Omental fat pad (tissue), 4 donors: Measurements from ENCODE around the gene PTGES3L. TPM values are rescaled to one million over a fixed set of nuclear protein-coding genes. Genes with fewer than 3 reads are reported as not detected.
"Not testable (repeated sequence)": the region's sequence is repeated elsewhere in the genome, so short reads cannot be mapped to it uniquely, and the experiment has no call there.

Experiments used
- ATAC-seq: fragments of 150-250 bp; one replicate; pipeline ENCODE4 v1.9.1; 2016; ENCODE audit warnings: mild to moderate bottlenecking, moderate library complexity; ENCODE audit not compliant: low FRiP score
- DNase-seq: peaks from one replicate; pipeline ENCODE4 v3.0.0-alpha.2; 2019; ENCODE audit warnings: low spot score
- total RNA-seq, 4 donors: library from RNA; depleted of rRNA; stranded (reverse); fragments of >200 nt; gene quantifications; one replicate each; pipeline ENCODE4 v1.1.0, GENCODE V29; 2016
- TF ChIP-seq, protein P1 (sequence below), 3 donors: fragments of 450-650 bp; IDR thresholded peaks; one replicate each; pipeline ENCODE4 v1.5.1; 2016 to 2017; ENCODE audit warnings: antibody characterized with exemption in 3 of 3, mild to moderate bottlenecking in 3 of 3, moderate library complexity in 2 of 3

Gene PTGES3L
- total RNA-seq, 4 donors from 2014 or later = 1.2 TPM; not detected in 3

DNA sequence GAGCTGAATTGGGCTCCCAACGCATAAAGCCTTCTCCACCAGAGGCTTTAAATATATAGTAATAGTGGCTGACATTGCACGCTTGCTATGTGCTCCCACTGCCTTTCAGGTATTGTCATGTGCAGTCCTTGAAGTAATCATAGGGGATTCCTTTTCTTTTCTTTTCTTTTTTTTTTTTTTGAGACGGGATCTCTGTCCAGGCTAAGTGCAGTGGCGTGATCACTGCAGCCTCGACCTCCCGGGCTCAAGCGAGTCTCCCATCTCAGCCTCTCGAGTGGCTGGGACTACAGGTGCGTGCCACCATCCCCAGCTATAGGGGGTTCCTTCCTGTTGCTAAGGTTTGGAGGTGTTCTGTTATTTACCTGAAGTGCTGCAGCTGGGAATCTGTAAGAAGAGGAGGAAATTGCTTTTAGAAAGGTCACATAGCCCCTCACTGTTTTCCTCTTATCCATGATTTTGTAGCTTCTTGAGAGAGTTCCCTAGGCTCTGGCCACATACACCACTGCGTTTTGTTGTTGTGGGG lies 19.2 kb upstream of the PTGES3L start:
- DNase-seq (no peak), ATAC-seq (no peak)
- TF ChIP-seq, protein P1, sequence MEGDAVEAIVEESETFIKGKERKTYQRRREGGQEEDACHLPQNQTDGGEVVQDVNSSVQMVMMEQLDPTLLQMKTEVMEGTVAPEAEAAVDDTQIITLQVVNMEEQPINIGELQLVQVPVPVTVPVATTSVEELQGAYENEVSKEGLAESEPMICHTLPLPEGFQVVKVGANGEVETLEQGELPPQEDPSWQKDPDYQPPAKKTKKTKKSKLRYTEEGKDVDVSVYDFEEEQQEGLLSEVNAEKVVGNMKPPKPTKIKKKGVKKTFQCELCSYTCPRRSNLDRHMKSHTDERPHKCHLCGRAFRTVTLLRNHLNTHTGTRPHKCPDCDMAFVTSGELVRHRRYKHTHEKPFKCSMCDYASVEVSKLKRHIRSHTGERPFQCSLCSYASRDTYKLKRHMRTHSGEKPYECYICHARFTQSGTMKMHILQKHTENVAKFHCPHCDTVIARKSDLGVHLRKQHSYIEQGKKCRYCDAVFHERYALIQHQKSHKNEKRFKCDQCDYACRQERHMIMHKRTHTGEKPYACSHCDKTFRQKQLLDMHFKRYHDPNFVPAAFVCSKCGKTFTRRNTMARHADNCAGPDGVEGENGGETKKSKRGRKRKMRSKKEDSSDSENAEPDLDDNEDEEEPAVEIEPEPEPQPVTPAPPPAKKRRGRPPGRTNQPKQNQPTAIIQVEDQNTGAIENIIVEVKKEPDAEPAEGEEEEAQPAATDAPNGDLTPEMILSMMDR (IDR thresholded peaks at IDR 0.05) = no peak

DNA sequence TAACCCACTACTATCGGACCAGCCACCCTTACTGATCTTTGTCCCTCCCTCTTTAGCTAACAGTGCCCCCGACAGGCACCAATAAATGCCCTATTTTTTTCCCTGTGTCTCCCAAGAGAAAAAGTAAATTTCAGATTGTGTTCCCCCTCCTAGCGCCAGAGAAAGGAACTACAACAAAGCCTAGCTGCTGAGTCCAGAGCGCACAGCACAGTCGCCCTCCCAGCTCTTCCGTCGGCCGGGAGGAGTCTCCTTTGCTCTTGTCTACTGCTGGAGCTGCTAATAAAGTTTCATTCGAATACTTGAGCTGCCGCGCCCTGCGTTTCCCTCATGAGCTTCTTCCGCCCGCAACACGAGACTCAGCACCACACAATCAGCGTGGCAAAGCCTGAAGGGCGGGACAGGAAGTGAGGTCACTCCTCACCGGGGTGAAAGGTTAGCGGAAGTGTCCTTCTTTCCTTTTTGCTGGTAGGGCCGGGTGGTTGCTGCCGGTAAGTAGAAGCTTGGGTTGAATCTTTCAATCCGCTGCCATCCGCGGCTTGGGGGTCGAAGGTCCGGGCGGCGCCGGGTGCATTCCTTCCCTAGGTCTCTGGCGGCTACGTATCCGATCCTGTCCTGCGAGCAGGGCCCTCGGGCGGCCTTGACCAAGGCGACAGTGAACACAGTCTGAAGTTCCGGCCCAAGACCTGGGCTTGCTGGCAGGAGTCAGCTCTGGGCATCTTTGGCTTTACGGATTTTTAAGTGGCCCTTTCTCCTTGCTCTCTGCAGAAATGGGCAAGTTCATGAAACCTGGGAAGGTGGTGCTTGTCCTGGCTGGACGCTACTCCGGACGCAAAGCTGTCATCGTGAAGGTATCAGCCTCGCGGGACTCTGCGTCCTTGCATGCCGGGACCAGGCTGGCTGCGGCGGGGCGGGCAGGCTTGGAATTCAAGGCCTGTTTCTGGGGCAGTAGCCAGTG lies 18.4 kb upstream of the PTGES3L start, which contains the start of gene RPL27:
TSS of gene RPL27 (plus strand) at position 436 of the 955 bp plus-strand sequence. CDS start at position 768, 332 bp downstream.
- TF ChIP-seq, protein P1 (IDR thresholded peaks at IDR 0.05) = peak in 2 of 3 donors; percentile 58 to 81
- DNase-seq (peak; percentile 96), ATAC-seq (peak; percentile 98)

DNA sequence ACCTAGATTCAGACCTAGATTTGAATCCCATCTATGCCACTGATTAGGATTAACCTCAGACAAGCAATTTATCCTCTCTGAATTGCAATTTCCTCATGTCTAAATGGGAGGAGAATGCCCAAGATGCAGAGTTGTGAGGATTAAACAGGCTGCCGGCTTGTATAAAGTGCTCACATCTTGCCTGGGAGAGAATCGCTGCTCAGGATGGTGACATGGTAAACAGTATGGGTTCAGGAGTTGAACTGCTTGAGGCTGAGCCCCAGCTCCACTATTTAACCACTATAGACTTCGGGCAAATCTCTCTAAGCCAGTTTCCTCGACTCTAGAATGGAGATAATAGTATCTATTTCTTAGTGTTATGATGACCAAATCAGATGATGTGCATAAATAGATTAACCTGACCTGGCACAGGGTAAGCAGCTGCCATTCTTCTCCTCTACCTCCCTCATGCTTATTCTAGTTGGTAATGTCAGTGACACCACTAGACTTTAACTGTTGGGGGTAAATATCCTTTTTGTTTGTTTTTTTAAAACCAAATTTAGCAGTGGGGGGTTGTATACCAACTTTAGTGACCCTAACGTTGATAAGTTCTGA lies 17.6 kb upstream of the PTGES3L start:
- TF ChIP-seq, protein P1 (IDR thresholded peaks at IDR 0.05) = no peak
- ATAC-seq (no peak), DNase-seq (no peak)

DNA sequence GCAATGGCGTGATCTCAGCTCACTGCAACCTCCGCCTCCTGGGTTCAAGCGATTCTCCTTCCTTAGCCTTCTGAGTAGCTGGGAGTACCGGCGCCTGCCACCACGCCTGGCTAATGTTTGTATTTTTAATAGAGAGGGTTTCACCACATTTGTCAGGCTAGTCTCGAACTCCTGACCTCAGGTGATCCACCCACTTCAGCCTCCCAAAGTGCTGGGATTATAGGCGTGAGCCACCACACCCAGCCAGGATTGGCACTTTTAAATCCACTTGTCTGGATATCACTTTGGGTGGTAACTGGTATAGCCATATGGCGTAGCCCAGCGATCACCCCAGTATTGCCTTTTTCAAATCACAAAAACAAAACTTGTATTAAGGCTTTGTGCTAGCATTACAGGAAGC lies 14.0 kb upstream of the PTGES3L start:
- DNase-seq, ATAC-seq: not testable (repeated sequence)

DNA sequence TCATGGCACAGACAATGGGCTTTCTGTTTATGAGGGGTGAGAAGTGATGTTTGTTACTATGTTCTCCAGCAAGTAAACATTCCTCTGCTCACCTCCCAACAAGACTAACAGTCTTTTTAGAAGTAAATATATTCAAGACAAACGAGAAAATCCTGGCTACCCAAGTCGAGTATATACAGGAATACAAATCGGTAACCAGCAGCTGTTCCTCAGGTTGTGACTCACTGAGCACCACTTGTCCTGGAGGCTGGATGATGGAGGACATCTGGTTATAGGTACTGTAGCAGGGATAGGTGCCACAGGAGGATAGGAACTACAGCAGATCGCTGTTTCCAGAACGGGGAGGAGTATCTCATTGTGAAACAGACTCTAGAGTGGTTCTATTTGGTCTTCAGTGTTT lies 13.0 kb upstream of the PTGES3L start:
- DNase-seq = no peak
- TF ChIP-seq, protein P1 (IDR thresholded peaks at IDR 0.05) = no peak
- no peak for ATAC-seq

DNA sequence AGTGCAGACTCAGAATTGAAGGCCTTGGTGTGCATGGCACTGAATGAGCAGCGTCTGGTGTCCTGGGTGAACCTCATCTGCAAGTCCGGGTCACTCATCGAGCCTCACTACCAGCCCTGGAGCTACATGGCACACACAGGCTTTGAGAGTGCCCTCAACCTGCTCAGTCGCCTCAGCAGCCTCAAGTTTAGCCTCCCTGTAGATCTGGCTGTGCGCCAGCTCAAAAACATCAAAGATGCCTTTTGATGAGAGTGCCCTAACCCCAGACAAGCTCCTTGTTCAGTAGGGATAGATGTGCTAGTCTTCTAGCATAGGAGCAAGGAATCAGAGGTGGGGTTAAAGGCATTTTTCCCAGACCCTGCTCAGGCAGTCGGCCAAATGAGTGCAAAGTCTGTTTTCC lies 11.6 kb upstream of the PTGES3L start:
- no peak for DNase-seq
- no peak for ATAC-seq
- TF ChIP-seq, protein P1 (IDR thresholded peaks at IDR 0.05) = no peak
